NCI-H510A (cell line): Measurements from ENCODE around the gene RASGRF2.

Experiments used
- DNase-seq: peaks from one replicate; lab custom pipeline; 2025; lab: John Stamatoyannopoulos, UW

RASGRF2 gene

DNA sequence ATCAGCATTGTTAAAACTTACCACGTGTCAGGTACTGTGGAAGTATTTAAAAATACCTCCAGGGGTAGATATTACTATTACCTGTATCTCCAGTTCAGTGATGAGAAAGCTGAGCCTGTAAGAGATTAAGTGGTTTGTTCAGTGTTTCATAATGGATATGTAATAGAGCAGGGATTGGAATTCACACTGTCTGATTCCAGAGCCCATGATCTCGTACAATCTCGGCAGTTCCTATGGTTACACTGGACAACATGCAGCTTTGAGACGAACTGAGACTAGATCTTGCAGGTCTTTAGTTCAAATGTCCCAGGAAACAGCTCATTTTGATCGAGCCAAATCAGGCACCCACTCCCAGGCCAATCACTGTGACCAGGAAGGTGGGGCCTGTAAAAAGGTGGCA is 8.8 kb upstream of the RASGRF2 start:
- no peak for DNase-seq

DNA sequence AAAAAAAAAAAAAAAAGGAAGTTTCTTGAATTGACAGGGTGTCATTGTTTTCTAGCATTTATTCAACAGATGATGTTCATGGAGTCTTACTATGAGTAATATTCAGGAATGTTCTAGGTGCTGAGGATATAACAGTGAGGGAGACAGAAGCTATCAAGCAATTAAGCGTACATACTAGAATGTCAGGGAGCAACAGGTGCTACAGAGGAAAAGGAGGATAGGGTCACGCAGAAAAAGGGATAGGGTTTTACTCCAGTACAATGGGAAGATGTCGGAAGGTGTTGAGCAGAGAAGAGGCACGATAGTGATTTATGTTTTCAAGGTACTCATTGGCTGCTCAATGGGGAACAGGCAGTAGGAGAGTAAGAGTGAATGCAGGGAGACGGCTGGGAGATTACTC is 6.6 kb upstream of the RASGRF2 start:
- DNase-seq, result no peak

DNA sequence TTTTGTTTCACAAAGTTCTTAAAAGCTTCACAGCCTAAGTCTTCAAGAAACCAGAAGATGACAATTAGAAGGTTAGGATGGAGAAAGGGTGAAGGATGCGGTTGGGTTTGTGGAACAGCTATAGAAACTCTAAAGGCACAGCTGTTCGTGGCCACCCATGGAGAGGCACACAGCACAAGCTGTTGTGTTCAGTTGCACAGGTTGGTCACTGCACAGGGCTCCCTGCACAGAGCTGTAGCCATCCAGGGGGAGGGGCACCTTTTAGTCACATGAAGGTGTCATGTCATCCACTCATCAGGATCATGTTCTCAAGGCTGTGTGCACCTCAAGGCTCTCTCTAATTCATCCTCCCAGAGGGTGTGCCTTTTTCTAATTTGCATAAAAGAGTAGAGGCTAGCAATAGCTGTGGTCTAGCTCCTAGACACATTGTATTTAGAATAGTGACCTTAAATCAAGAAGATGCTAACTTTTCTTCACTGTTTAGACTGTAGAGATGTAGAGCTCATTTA is 5.0 kb upstream of the RASGRF2 start:
- no peak for DNase-seq

DNA sequence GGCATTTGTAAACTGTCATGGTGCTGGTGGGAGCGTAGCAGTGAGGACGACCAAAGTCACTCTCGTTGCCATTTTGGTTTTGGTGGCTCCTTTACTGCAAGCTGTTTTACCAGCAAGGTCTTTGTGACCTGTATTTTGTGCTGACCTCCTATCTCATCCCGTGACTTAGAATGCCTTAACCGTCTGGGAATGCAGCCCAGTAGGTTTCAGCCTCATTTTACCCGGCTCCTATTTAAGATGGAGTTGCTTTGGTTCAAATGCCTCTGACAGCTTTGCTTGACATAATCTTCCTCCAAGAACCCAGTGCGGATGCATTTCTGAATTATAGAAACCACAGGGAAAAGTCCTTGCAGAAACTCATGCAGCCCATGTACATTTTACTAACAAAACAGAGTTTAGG is 3.9 kb upstream of the RASGRF2 start:
- no peak for DNase-seq

DNA sequence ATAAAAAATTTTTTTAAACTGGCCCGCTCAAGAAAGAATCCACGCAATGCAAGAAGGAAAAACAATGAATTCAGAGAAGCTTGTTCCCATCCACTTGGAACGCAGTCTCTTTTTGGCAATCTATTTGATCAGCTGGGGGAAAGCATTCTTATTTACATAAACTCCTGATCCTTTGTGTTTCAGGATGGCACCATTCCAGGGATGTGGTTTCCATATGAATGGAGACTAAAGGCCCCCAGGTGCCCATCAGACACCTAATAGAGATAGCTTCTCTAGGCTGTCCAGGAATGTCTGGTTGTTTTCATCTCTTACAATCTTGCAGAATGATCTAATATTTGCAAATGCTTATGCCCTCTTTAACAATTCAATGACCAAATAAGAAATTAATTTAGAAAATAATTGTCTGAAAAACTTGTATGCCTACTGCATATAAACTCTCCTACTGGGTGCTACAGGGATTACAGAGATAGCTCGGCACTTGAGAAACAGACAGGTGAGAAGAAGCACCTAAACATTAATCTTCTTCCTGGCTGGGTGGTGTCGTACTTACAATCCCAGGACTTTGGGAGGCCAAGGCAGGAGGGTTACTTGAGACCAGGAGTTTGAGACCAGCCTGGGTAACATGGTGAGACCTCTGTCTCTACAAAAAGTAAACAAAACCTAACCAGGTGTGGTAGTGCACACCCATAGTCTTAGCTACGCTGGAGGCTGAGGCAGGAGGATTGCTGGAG is 3.0 kb upstream of the RASGRF2 start:
- DNase-seq, result peak; percentile 61

DNA sequence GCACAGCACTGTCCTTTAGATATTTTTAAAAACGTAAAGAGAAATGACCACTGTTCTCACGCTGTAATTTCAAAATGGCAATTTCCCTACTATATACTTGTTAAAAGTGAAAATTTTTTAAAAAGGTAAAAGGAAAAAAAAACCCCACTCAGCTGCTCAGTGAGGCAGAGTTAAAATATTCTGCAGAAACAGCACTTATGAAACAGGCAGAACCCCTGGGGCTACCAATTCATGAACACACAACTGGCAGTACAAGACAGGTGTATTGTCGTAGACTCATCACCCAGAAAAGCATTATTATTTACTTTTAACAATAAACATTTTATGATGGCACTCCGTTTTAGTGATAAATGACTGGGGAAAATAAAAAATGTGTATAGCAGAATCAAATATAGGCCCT is 1.5 kb upstream of the RASGRF2 start:
- DNase-seq, result no peak

DNA sequence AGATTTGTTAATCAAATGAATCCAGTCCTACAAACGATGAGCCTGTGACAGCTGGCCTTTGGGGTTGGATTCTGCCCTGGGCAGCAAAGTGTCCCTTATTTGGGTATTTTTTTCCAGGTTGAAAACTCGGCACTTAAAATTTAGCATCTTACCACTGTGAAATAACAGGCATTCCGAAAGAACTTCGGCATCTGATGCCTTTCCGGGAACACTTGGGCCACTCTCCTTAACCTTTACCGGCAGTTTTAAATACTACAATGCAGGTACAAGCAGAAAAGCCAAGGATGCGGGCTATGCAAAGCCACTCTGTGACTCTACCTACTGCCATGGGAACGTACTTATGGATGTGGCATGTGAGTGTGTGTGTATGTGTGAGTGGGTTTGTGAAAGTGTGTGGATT is 1.0 kb upstream of the RASGRF2 start:
- no peak for DNase-seq

DNA sequence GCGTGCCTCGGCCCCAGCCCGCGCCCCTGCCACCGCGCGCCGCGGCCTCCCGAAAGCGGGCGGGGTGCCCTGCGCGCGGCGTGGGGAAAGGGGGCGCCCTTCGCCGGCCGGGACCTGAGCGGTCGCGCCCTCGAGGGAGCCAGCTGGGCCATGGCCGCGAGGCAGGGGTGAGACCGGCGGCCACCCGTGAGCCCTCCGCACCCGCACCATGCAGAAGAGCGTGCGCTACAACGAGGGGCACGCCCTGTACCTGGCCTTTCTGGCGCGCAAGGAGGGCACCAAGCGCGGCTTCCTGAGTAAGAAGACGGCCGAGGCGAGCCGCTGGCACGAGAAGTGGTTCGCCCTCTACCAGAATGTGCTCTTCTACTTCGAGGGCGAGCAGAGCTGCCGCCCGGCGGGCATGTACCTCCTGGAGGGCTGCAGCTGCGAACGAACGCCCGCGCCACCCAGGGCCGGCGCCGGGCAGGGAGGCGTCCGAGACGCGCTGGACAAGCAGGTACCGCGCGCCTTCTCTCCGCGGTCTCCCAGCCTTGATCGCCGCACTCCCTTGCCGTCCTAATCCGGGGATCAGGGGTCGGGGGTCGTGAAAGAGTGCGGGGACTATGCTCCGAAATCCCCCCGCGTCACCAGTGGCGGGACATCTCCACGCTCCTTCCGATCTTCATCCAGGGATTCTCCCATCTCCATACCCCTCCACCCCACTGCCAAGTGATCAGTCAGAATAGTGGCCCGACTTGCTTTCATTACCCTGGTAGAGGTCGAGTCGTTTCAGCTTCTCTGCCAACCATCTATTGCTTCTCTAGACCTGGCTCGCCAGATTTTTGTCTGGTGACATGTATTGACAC is 590 bp downstream of the RASGRF2 start:
- DNase-seq, result no peak

DNA sequence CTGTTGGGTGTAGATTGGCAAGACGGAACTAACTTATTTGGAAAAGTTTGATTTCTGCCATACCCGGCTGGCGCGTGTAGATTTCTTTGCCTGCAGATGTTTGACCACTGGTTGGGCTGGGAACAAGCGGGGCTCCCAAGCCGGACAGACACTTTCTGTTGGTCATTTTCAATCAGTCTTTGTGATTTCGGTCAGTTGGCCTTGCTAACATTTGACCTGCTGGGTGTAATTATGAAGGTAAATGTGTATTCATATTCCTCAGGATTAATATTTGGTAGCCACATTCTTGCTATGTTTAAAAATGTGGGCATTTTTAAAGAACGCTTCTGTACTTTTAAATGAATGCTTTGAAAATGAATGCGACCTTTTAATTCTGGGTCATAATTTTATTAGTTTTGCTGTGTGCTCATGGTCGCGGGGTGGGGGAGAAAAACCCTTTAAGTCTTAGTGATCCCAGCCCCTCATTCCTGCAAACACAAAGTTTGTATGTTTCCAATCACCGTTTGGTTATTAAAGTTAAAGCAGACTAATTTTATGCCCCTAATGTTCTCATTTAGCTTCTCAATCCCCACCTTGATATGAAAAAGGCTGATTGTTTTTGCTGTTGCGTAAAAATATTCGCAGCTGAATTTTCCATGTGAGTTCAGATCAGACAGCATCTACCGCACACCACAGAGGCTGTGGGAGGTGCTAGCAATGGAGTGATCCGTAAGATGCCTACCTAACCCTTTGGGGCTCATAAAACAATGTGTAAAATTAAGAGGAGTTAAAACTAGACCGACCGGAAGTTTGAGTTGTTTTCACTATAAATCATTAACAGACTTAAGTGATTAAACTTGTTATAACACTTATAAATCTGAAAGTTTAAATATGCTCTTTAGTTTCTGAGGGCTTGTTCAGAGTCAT is 1.5 kb downstream of the RASGRF2 start:
- DNase-seq, result no peak

DNA sequence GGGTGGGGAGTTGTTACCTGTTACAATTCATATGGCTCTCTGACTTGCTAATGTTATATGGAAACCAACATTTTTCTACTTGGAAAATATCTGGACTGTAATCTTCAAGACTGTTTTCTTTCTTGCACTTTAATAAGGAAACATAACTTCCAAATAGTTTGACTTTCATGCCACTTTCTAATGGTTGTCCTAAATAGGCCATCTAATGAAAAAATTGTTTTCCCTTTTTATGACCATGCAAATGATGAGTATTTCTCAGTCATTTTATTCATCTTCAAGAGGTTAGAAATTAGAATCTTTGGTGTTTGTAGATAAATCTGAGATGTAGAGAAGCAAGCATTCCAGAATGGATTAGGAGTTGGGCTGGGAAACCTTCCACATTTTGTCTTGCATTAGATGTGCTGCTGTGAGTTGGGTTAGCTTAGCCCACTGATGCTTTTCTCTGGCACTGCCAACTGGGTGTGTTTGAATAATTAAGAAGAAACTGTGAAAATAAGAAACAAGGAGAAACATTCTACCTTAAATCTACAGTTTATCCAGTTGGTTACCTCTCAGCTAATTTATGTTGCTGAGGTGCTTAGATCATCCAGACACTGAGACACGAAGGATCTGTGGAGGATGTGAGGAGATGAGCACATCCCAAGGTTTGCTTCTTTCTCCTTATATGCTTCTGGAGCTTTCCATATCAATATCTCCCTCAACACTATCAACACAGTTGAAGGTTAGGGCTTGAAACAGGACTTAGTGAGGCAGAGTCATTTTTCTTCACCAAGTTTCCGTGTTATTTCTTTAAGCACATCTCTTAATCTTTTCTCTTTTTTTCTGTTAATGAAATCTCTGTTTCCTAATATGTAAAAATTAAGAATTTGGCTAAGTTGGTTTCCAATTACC is 2.7 kb downstream of the RASGRF2 start:
- no peak for DNase-seq

DNA sequence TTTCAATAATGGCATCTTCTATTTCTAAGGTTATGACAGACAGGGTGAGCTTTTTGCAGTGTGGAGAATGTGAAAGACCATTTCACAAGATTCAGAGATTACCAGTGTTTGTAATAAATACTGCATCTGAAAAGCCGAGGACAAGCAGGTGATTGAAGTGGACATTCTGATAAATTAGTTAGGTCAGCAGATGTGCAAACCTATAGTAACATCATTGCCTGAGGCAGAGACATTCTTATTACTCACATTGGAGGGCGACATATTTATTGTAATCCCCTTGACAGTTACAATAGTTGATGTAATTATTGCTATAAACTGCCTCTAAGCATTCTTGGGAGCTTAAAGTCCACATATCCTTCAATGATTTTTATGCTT is 3.3 kb downstream of the RASGRF2 start:
- DNase-seq, result no peak

DNA sequence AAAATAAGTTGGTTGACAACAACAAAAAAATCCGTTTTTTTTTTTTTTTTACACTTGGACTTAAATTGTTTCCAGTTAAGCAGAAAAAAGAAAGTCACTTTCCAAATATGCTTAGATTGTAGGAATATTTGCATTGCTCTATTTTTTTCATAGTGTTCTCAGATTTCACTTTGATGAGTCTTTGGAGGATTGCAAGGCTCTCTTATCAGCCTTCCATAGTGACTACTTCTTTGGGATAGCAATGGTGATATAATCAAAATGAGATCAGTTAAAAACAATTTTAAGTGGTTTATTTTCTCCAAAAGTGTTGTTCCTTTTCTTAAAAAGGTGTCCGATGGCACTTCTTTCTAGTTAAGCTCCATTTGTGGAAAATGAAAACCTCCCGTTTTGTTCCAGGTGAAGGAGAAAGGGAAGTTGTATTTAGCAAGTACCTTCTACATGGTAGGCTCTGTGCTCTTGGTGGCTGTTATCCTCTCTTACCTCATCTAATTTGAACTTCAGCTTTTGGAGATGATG is 3.9 kb downstream of the RASGRF2 start:
- no peak for DNase-seq

DNA sequence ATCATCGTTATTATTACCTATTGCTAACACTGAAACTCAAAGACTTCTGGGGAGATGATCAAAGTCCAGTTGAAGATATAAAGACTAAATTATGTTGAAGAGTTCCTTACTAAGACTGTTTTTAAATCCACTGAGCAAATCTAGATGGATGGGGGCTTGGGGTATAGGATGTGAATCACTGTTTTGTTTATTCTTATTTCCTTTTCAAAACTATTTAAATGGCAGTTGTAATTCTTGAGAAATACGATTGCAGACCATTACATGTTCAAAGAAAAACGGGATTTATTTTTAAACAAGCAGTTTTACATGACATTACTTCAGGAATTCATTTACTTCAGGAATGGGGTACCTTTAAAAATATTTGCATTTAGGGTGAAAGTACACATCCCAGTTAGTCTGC is 4.3 kb downstream of the RASGRF2 start:
- no peak for DNase-seq

DNA sequence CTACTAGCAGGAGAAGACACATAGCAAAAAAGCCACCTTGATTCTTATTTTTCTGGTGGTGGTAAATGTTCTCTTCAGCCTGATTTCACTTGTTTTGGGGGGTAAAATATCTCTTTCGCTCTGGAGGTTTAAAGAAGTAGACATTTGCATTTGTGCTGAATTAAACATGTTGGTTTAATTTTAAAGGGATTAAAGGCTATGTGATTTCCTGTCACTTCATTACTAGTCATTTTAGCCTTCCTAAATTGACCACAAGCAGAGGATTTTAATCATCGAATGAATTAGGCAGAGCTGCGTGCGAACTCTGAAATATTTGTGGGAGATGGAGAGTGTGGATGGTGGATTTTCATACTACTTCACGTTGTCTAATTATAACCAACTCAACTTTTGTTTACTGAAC is 4.8 kb downstream of the RASGRF2 start:
- no peak for DNase-seq

DNA sequence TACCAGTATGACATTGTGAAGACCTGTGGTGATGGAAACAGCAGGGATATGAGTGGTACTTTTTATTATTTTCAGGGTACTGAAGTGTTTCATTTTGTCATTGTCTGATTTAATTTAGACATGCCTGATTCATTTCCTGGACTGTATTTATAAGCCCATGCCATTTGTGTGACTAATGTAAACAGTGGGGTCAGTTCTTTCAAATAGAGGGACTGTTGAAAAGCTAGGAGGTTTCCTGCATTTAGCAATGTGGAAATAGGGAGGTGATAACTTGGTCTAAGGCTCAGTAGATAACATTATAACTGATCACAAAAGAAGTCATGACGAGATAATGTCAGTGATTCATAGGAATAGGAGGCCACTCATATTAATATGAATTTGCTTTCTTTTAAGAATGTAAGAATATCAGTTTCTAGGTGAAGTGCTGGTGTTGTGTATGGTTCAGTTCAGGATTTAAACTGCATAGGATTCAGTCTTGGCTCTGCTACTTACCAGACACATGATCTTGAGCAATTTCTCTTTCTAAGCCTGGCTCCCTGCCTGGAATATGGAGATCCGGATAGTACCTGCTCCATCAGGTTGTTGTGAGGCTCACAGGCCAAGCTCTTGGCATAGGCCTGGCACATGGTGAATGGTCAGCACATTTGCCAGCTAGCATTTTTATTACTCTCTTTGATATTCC is 7.5 kb downstream of the RASGRF2 start:
- no peak for DNase-seq

DNA sequence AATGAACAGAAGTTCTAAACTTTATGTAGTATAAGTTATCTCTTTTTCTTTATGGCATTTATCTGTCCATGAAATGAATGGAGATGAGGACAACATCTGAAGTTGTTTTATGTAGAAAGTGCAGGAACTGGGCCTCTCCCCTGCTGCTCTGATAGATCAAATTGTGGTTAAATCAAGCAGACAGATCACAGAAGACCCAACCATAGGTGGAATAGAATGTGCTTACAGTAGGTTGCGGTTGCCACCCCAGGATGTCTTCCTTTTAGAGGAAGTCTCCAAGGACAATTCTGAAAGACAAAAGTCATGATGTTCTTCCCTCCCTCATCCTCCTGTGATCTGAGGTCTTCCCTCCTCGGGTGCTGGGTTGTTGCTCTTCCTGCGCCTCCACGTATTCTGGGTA is 12.9 kb downstream of the RASGRF2 start:
- DNase-seq, result no peak

DNA sequence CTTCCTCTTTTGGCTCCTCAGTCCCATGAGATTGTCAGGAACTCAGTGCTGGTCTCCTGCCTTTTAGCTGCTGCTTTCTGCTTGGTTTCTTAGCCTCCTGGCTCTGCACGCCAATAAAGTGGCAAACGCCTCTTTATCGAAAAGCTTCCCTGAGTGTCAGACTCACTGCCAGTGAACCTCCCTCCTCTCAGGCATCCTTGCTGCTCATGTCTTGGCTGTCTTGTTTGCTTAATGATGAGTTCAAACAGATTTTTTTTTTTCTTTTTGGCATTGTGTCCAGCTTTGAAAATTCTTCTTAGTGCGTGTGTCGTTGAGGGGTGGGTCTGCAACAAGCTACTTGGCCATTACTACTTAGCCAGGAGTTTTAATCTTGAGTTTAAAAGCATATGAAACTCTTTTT is 14.9 kb downstream of the RASGRF2 start:
- DNase-seq, result no peak

DNA sequence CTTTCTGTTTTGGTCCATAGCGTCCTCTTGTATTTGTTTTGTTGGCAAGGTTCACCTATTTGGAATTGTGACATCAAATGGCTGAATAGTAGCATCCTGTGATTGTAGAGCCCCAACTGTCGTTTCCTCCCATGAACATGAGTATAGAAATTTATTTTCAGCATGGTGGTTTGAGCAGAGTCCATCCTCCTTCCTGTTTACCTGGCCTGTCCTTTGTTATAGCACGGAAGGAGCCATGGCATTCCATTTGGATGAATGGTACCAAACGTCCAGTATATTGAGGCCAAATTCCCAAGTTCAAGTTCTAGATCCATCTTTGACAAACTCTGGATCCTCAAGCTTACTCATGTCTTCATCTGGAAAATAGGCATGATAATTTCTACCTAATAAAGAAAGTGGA is 16.8 kb downstream of the RASGRF2 start:
- no peak for DNase-seq

DNA sequence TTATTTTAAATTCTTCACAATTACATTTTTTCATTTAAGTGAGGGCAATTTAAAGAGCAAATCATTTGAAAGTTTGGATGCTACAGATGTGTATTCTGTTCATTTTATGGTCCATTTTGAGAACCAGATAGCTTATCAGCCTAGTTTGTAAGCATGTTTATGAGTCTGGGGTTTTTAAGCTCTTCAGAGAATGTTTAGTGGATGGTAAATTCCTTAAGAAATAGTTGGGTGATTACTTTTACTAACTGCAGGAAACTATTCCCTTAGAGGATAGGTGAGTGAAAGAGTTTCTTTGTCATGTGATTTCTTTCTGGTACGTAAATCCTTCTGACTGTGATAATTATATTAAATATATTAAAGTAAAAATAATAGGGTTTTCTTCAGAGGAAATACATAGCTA is 17.6 kb downstream of the RASGRF2 start:
- no peak for DNase-seq

DNA sequence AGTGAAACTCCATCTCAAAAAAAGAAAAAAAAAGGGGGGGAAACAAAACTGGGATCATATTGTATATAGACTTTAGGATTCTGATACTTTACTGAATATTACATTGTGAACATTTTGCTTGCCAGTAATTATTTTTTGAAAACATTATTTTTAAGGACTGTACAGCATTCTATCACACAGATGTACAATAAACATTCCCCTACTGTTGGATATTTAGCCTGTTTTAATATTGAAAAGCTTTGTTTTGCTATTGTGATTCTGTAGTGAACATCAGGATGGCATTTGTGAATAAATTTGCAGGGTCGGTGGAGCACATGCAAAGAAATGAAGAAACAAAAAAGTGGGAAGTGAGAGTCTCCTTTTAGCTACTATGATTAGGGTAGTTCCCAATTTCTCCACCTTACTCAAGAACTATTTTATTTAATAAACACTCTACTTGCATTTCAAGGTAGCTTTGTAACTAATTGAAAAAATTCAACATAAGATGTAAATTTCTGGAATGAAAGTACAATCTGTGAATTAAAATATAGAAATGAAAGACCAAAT is 18.7 kb downstream of the RASGRF2 start:
- no peak for DNase-seq
